ENCODE data around the gene SLC25A45. TPM values are rescaled to one million over a fixed set of nuclear protein-coding genes. Genes with fewer than 3 reads are reported as not detected.

The SLC25A45 gene
- total and polyA plus RNA-seq, 2 experiments from 2014 or later, result 0.10 to 0.74 TPM

- Mint-ChIP-seq H3K27ac (peak overlapping the region; percentile 24; the same call in 1 of the 2 replicates), H3K36me3 (ENCODE audit: low read depth) (no peaks in the 10 kb centered on the region), H3K27me3 (ENCODE audit: insufficient read depth, low read depth, poor library complexity) (peaks cover 15% of the 10 kb centered on the region), H3K4me1 (peaks cover 72% of the 10 kb centered on the region), H3K4me3 (peak overlapping the region; percentile 24; the same call in 2 of the 3 replicates), H3K9me3 (no peaks in the 10 kb centered on the region; the same call in 2 of the 3 replicates)
- ATAC-seq (peak; percentile 2; the same call in 1 of the 3 replicates), DNase-seq (ENCODE audit: low spot score) (peak; percentile 54)
- Histone ChIP-seq H3K4me3 (no peak overlapping the region), H2AFZ (no peak overlapping the region), H3K9me2 (ENCODE audit: insufficient read depth) (no peaks in the 10 kb centered on the region), H4K20me1 (replicated peaks; ENCODE audit: insufficient read depth) (no peaks in the 10 kb centered on the region), H3K27me3 (ENCODE audit: insufficient read depth) (no peaks in the 10 kb centered on the region), H3K27ac (ENCODE audit: low read depth) (peak overlapping the region; percentile 52; the same call in 1 of the 2 replicates), H3K4me1 (ENCODE audit: insufficient read depth) (peaks cover 65% of the 10 kb centered on the region), H3K4me2 (peak overlapping the region; percentile 98), H3K36me3 (ENCODE audit: insufficient read depth) (no peaks in the 10 kb centered on the region), H3F3A (replicated peaks; ENCODE audit: low read depth) (peaks cover 16% of the 10 kb centered on the region), H3K79me2 (replicated peaks; ENCODE audit: insufficient read depth) (peaks cover 33% of the 10 kb centered on the region)
- TF ChIP-seq POLR2AphosphoS5 (IDR thresholded peaks at IDR 0.05; ENCODE audit: low read depth) (0 out of 2 replicates have a peak, but pooled peaks have one; percentile 25), REST (IDR thresholded peaks at IDR 0.05; ENCODE audit: unreplicated experiment) (no peak), STAT1 (IDR thresholded peaks at IDR 0.05; ENCODE audit: unreplicated experiment) (no peak)
Observed at GRCh38 chr11:65426839-65427690, 44.6 kb upstream of the SLC25A45 start.

- ATAC-seq, result no peak
- no peak overlapping the region for H3K27ac ChIP-seq (ENCODE audit: low read depth)
- TF ChIP-seq JUNB (IDR thresholded peaks at IDR 0.05; ENCODE audit: unreplicated experiment), result no peak
- TF ChIP-seq NANOG (IDR thresholded peaks at IDR 0.05; ENCODE audit: borderline replicate concordance), result no peak
- no peak for TF ChIP-seq ZNF331 (CRISPR knock-in tag; IDR thresholded peaks at IDR 0.05; ENCODE audit: low read depth)
- no peak for TF ChIP-seq ZNF114 (CRISPR knock-in tag; IDR thresholded peaks at IDR 0.05)
- TF ChIP-seq EZH2phosphoT487 (IDR thresholded peaks at IDR 0.05; ENCODE audit: unreplicated experiment), result no peak
- TF ChIP-seq REST (IDR thresholded peaks at IDR 0.05; ENCODE audit: unreplicated experiment), result no peak
- TF ChIP-seq STAT1 (IDR thresholded peaks at IDR 0.05; ENCODE audit: unreplicated experiment), result no peak
- TF ChIP-seq CREB1 (CRISPR knock-in tag; IDR thresholded peaks at IDR 0.05; ENCODE audit: low read depth), result no peak
- TF ChIP-seq CTCF (conservative IDR thresholded peaks at IDR 0.05; ENCODE audit: low read depth in 2 of 2), result no peak
- TF ChIP-seq ETS1 (IDR thresholded peaks at IDR 0.05), result no peak
Observed at GRCh38 chr11:65425971-65426838, 43.8 kb upstream of the SLC25A45 start.

More at GRCh38 chr11:65425971-65426838, 43.8 kb upstream of the SLC25A45 start:
- peaks cover 73% of the 10 kb centered on the region for H3K4me1 ChIP-seq (ENCODE audit: insufficient read depth)
- H2AFZ ChIP-seq, result no peak overlapping the region
- Mint-ChIP-seq H3K27me3 (ENCODE audit: insufficient read depth, low read depth, poor library complexity) (peaks cover 15% of the 10 kb centered on the region), H3K9me3 (no peaks in the 10 kb centered on the region; the same call in 2 of the 3 replicates), H3K27ac (no peak overlapping the region), H3K4me3 (peak overlapping the region; percentile 21), H3K36me3 (ENCODE audit: low read depth) (no peaks in the 10 kb centered on the region), H3K4me1 (peaks cover 78% of the 10 kb centered on the region)
- no peaks in the 10 kb centered on the region for H3K9me2 ChIP-seq (ENCODE audit: insufficient read depth)
- no peaks in the 10 kb centered on the region for H3K27me3 ChIP-seq (ENCODE audit: insufficient read depth)
- H3K4me2 ChIP-seq, result peak overlapping the region; percentile 98
- no peak for DNase-seq (ENCODE audit: low spot score)
- no peaks in the 10 kb centered on the region for H3K36me3 ChIP-seq (ENCODE audit: insufficient read depth)
- H3K79me2 ChIP-seq (replicated peaks; ENCODE audit: insufficient read depth), result peaks cover 33% of the 10 kb centered on the region
- no peaks in the 10 kb centered on the region for H4K20me1 ChIP-seq (replicated peaks; ENCODE audit: insufficient read depth)
- peak overlapping the region; percentile 37; the same call in 1 of the 2 replicates for H3K4me3 ChIP-seq
- peaks cover 16% of the 10 kb centered on the region for H3F3A ChIP-seq (replicated peaks; ENCODE audit: low read depth)

All from GM23338 (cell line).